ENCODE measurements around the gene YWHAG.

GRCh38 chr7:76303202-76304147, 55.3 kb downstream of the YWHAG start:
- TF ChIP-seq RFX5 (IDR thresholded peaks at IDR 0.05; ENCODE audit: low read length) (no peak), CTCF (IDR thresholded peaks at IDR 0.05) (no peak), USF1 (IDR thresholded peaks at IDR 0.05; ENCODE audit: borderline replicate concordance, low read depth) (no peak), ELF1 (IDR thresholded peaks at IDR 0.05) (peak; percentile 74), RCOR1 (IDR thresholded peaks at IDR 0.05; ENCODE audit: low read length) (peak; percentile 8; the same call in 1 of the 2 replicates), POLR2AphosphoS5 (IDR thresholded peaks at IDR 0.05; ENCODE audit: low read depth, low read length) (0 out of 2 replicates have a peak, but pooled peaks have one; percentile 11)

Data from SK-N-SH (cell line).